Astrocyte (in vitro differentiated cells and primary cell): ENCODE results near the gene PEX16.

Experiments
- CTCF ChIP-seq: IDR thresholded peaks from 2 replicates; pipeline ENCODE4 v1.5.1; 2011; ENCODE audit warnings: low read depth, mild to moderate bottlenecking, inconsistent platforms, low read length, moderate library complexity; ENCODE audit not compliant: insufficient read depth
- EZH2 ChIP-seq: IDR thresholded peaks from 2 replicates; pipeline ENCODE4 v1.6.1; 2012; ENCODE audit warnings: mild to moderate bottlenecking, low read length, inconsistent platforms; ENCODE audit not compliant: insufficient read depth

- TF ChIP-seq EZH2, result no peak
- TF ChIP-seq CTCF, result no peak
Measured at GRCh38 chr11:45906096-45906682, 11.5 kb downstream of the PEX16 start.
